ENCODE measurements around the gene HOXA11. TPM values are rescaled to one million over a fixed set of nuclear protein-coding genes. Genes with fewer than 3 reads are reported as not detected.

Gene HOXA11
- total RNA-seq, 1 experiment from 2014 or later, result 5.9 TPM

DNA sequence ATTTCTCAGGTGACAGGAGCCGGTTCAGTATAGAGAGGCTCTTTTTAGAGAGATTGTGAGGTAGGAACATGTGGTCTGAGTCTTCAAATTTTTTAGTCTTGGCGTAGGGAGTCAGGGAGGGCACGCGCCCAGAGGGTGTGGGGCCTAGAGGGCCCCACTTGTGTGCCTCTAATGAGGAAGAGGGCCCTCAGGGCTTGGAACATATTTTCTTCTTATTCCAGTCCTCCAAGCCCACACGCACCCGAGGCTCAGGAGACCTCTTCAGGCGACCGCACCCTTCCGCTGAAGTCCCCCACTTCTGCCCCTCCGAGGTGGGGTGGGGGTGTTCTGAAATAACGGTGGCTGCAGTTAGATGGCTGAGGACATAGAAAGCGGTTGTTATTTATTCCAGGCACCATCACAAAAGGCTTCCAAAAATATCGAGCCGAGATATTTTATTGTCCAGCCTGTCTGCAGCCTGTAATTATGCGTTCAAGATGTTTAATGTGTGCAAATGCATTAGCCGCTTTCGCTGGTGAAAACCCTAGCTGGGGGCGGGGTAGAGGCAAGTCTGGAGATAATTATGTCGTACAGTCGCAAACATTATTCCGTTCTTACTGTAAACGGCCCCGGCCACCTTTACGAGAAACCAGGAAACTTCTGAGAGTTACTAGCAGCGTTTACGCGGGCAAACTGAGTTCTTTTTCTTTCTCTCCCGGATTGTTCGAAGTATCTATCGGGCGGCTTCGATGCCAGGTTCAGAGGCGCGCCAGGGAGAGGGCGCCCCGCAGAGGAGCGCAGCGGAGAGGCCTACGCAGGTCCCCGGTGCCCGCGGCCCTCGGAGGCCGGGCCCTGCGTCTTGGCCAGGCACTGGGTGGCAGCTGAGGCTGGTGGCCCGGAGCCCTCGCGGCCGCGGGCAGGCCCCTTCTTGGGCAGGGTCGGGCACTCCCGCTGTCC lies 27.7 kb upstream of the HOXA11 start:
- Histone ChIP-seq H3K27ac (no peak overlapping the region), H3K36me3 (no peaks in the 10 kb centered on the region), H3K4me3 (no peak overlapping the region), H3K4me1 (replicated peaks) (no peaks in the 10 kb centered on the region), H3K9me3 (replicated peaks) (no peaks in the 10 kb centered on the region), H3K27me3 (replicated peaks) (no peaks in the 10 kb centered on the region)
- no peak for DNase-seq (ENCODE audit: low read depth in 1 of 2, low spot score in 2 of 2)

DNA sequence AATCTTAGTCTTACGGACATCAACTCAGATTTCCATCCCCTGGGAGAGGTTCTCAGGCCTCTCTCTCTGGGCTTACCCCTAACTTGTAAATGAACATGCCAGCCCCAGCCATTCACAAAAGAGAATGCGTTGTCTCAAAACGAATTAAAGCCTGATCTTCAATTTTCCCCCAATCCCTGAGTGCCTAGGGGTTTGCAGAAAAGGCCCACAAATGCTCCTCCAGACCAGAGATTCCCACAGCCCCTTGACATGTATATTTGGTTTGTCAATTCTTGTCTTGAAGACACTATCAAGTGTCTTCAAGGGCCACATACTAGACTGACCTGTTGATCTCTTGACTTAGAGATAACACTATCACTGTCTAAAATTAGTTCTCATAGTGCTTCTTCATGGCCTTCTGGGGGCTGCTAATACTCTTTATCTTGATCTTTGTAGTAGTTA lies 26.8 kb upstream of the HOXA11 start:
- Histone ChIP-seq H3K27ac (no peak overlapping the region), H3K9me3 (replicated peaks) (no peaks in the 10 kb centered on the region), H3K4me3 (no peak overlapping the region), H3K27me3 (replicated peaks) (no peaks in the 10 kb centered on the region), H3K4me1 (replicated peaks) (no peaks in the 10 kb centered on the region), H3K36me3 (no peaks in the 10 kb centered on the region)
- DNase-seq (ENCODE audit: low read depth in 1 of 2, low spot score in 2 of 2), result no peak

DNA sequence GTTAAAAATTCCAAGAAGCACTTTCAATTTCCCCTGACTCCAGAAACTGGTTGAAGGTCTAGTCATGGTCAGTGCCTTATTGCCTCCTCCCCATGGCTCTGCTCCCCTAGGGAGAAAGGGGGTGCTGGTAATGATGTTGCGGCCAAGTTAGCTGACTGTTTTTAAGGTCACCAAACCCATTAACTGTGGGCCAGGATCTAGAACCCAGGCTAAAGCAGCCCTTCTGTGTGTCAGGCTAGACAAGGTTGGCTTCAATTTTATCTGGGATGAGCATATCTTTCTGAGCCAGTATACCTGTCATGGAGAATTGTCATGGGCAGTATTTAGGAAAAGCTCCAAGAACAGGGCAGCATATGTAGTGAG lies 26.0 kb upstream of the HOXA11 start:
- no peak for DNase-seq (ENCODE audit: low read depth in 1 of 2, low spot score in 2 of 2)
- H3K27ac ChIP-seq, result no peak overlapping the region
- H3K9me3 ChIP-seq (replicated peaks), result no peaks in the 10 kb centered on the region
- H3K27me3 ChIP-seq (replicated peaks), result no peaks in the 10 kb centered on the region
- no peaks in the 10 kb centered on the region for H3K4me1 ChIP-seq (replicated peaks)
- no peaks in the 10 kb centered on the region for H3K36me3 ChIP-seq
- H3K4me3 ChIP-seq, result no peak overlapping the region

DNA sequence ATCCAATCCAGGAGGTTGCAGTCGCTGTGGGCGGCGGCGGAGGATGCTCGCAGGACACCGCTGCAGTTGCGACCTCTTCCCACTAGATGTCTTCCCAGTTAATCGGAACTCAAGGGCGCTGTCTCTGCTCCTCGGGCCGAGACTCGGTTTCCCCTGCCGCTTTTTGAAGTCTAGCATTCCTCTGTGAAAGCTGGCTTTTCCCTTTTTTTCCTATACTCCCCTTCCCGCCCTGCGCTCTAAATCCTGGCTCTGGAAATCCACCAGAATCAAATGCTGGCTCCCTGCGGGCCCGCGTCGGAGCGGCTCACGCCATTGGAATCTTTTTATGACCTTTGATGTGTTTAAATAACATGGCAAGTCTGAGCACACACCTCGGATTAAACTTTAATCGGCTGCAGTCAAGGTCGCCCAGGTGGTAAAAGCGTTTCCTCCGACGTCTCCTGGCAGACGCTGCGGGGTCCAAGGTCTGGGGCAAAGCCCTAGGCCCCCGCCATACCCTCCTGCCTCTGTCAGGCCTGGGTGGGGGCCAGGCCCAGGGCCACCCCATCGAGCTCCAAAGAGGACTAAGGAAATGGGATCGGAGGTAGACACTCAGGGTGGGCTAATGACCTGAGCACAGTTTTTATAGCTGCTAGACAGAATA lies 25.5 kb upstream of the HOXA11 start:
- no peak overlapping the region for H3K27ac ChIP-seq
- H3K36me3 ChIP-seq, result no peaks in the 10 kb centered on the region
- H3K9me3 ChIP-seq (replicated peaks), result no peaks in the 10 kb centered on the region
- H3K4me3 ChIP-seq, result no peak overlapping the region
- no peaks in the 10 kb centered on the region; the same call in 1 of the 2 replicates for H3K4me1 ChIP-seq (replicated peaks)
- no peaks in the 10 kb centered on the region for H3K27me3 ChIP-seq (replicated peaks)
- no peak for DNase-seq (ENCODE audit: low read depth in 1 of 2, low spot score in 2 of 2)

DNA sequence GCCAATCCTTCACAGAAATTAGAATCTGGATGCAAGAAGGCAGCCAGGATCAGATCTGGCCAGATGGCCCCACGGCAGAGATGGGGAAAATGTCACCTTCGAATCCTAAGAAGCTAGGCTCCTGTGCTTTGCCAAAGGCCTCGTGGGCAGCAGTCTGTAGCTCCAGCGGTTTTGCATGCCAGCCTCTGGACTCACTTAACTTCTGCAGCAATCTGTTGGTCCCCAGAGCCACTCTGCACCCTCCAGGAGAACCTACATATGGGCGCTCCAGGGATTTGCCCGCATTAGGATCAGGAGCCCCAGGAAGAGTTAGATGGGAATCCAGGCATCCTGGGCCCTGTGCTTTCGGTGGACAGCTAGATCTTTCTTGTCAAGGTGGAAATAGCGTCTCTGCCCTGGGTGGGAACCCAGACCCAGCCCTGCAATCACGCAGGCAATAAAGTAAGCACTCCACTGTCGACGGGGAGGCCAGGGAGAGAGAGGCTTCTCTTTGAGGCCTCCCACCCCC lies 25.0 kb upstream of the HOXA11 start:
- H3K27me3 ChIP-seq (replicated peaks), result no peaks in the 10 kb centered on the region
- H3K27ac ChIP-seq, result no peak overlapping the region
- peaks cover 6% of the 10 kb centered on the region for H3K4me1 ChIP-seq (replicated peaks)
- H3K4me3 ChIP-seq, result no peak overlapping the region
- H3K9me3 ChIP-seq (replicated peaks), result no peaks in the 10 kb centered on the region
- DNase-seq (ENCODE audit: low read depth in 1 of 2, low spot score in 2 of 2), result no peak
- no peaks in the 10 kb centered on the region for H3K36me3 ChIP-seq

DNA sequence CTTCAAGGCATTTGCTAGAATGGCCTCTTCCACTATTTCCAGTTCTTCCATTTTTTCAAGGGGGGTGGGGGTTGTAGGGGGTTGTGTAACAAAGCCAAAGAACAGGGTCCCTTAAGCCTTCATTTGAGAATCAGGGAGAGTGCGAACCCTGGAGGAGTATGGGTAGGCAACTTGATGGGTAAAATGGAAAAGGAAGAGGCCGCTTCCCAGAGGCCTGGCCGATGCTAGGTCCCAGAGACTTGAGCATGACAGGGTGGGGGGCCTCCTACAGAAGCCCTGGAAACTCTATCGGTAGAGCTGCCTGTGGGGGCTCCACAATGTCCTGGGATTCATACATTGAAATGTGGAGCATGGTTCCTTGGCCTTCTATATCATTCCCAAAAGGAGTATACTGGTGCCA lies 24.0 kb upstream of the HOXA11 start:
- Histone ChIP-seq H3K36me3 (no peaks in the 10 kb centered on the region), H3K27ac (no peak overlapping the region), H3K27me3 (replicated peaks) (0 out of 2 replicates have a peak, but pooled peaks cover 3% of the 10 kb centered on the region), H3K4me3 (no peak overlapping the region), H3K9me3 (replicated peaks) (no peaks in the 10 kb centered on the region), H3K4me1 (replicated peaks) (peaks cover 11% of the 10 kb centered on the region)
- DNase-seq (ENCODE audit: low read depth in 1 of 2, low spot score in 2 of 2), result no peak

DNA sequence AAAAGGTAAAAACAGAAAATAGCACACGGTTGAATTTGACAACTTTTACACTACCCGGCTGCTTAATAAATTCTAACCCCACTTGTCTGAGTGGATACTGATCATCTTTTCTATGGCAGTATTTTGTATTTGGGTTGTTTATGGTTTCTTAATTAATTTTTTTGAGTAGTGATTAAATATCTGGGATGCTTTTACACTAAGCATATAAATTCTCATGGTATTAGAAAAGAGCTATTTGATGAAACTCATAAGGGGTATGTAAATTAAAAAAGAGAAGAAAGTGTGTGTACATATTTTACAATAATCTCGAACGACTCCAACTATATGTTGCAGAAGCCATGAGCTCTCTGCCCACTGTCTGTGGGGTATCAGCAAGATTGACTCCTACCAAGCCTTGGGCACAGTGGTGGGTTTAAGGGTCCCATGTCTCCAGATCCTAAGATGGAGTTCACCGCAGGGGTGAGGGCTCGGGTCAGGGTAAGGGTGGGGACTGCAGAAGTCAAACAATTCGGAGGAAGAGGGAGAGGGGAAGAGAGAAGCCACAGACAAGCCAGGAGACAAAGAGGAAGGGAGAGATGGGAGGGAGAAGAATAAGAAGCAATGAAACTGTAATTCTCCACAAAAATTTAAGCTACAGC lies 22.4 kb upstream of the HOXA11 start:
- Histone ChIP-seq H3K36me3 (no peaks in the 10 kb centered on the region), H3K4me3 (no peak overlapping the region), H3K9me3 (replicated peaks) (no peaks in the 10 kb centered on the region), H3K27me3 (replicated peaks) (0 out of 2 replicates have a peak, but pooled peaks cover 3% of the 10 kb centered on the region), H3K4me1 (replicated peaks) (peaks cover 11% of the 10 kb centered on the region), H3K27ac (no peak overlapping the region)
- DNase-seq (ENCODE audit: low read depth in 1 of 2, low spot score in 2 of 2), result no peak

DNA sequence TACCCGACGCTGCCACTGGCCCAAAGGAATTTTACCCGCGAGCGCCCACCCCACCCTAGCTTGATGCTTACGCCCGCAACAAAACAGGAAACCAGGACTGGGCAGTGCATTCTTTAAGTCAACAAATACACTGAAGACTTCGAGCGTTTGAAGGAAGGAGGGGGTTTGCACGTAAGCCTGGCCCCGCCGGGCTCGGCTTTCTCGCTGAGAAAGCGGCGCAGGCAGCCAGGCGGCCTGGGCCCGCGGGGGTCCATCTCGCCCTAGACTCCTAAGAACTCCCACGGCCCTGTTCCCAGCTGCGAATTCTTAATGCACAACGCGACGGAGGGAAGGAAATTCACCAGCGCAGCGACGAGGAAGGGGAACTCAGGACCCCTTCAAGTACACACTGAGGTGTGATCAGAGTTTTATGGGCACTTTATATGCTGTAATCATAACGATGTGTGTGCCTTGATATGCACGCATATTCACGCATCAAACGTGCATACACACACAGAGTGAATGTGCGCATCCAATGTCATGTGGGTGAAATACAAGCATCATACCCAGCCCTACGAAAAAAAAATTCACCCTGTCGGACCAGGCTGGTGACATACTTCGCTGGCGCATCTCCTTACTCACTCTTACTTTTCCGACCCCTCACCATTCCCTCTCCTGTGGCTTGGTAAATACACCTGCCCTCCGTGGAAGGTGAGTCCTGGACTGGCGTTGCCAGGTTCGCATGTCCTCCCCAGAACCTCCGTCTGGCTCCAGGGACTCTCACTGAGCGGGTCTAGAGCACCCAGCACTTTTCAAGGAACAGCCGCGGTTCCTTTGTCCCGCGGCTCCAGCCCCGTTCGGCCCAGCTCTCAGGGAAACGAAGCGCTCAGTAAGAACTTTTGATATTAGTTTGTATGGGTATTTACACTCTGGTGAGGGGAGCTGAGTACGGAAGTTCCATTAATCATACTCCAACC lies 20.6 kb upstream of the HOXA11 start:
- Histone ChIP-seq H3K27me3 (replicated peaks) (0 out of 2 replicates have a peak, but pooled peaks cover 3% of the 10 kb centered on the region), H3K4me3 (peak overlapping the region; percentile 11; the same call in 1 of the 2 replicates), H3K36me3 (no peaks in the 10 kb centered on the region)

DNA sequence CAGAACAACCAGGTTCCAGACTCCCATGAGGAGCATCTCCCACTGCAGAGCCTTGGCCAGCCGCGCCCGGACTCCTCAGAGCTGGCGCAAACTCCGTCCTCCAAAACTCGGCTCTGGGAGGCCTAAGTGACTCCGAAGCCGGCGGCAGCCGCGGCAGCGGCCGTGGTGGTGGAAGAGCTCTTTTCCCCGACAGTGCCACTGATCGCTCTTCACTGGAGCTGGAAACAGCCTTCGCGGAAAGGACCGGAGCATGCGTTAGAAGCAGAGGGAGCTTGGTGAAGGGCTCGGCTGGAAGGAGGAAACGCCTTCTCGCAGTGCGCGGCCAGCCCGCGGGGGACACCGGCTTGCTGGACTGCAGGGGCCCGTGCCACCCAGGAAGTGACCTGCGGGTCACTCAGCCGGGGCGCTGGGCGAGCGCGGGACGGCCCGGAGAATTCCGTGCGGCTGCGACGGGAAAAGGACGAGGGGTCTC lies 19.9 kb upstream of the HOXA11 start:
- no peak overlapping the region for H3K27ac ChIP-seq
- H3K27me3 ChIP-seq (replicated peaks), result 0 out of 2 replicates have a peak, but pooled peaks cover 3% of the 10 kb centered on the region
- peaks cover 26% of the 10 kb centered on the region for H3K4me1 ChIP-seq (replicated peaks)
- peak in 1 of 2 experiments; percentile 44 for DNase-seq (ENCODE audit: low read depth in 1 of 2, low spot score in 2 of 2)
- peak overlapping the region; percentile 11; the same call in 1 of the 2 replicates for H3K4me3 ChIP-seq
- no peaks in the 10 kb centered on the region for H3K36me3 ChIP-seq
- no peaks in the 10 kb centered on the region for H3K9me3 ChIP-seq (replicated peaks)

More for the DNA sequence above, 20.6 kb upstream of the HOXA11 start:
- H3K9me3 ChIP-seq (replicated peaks), result no peaks in the 10 kb centered on the region
- DNase-seq (ENCODE audit: low read depth in 1 of 2, low spot score in 2 of 2), result no peak
- peaks cover 21% of the 10 kb centered on the region for H3K4me1 ChIP-seq (replicated peaks)
- no peak overlapping the region for H3K27ac ChIP-seq

DNA sequence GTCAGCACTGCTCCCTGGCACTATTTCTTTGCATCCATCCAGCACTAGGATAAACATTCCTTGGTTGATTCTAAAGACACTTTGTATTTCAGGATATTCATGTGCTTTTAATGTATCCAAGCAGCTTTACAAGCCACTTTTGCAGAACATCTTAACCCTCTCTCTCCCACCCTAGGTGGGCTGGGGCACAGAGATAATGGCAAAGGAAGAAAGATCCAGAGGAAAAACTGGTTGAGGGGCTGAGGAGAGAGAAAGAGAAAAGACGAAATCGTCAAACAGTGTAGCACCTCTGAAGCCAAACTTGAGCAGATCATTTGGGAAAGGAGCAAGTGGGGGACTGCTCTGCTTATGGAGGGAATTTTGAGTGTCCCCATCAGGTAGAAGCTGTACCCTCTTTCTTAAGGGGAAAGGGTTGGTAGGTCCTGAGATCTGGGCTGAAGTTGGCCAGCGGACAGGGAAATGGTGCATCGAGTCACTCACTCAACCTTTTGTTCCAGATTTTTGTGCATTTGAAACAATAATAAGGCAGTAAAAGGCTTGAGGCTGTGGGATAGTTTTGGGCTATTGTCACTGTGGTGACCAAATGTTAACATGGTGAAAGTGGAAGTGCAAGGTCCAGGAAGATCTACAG lies 19.0 kb upstream of the HOXA11 start:
- 0 out of 2 replicates have a peak, but pooled peaks cover 3% of the 10 kb centered on the region for H3K27me3 ChIP-seq (replicated peaks)
- H3K4me3 ChIP-seq, result no peak overlapping the region
- H3K36me3 ChIP-seq, result 0 out of 2 replicates have a peak, but pooled peaks cover 2% of the 10 kb centered on the region
- H3K4me1 ChIP-seq (replicated peaks), result peaks cover 30% of the 10 kb centered on the region
- no peaks in the 10 kb centered on the region for H3K9me3 ChIP-seq (replicated peaks)
- DNase-seq (ENCODE audit: low read depth in 1 of 2, low spot score in 2 of 2), result peak in 1 of 2 experiments; percentile 12
- no peak overlapping the region for H3K27ac ChIP-seq

DNA sequence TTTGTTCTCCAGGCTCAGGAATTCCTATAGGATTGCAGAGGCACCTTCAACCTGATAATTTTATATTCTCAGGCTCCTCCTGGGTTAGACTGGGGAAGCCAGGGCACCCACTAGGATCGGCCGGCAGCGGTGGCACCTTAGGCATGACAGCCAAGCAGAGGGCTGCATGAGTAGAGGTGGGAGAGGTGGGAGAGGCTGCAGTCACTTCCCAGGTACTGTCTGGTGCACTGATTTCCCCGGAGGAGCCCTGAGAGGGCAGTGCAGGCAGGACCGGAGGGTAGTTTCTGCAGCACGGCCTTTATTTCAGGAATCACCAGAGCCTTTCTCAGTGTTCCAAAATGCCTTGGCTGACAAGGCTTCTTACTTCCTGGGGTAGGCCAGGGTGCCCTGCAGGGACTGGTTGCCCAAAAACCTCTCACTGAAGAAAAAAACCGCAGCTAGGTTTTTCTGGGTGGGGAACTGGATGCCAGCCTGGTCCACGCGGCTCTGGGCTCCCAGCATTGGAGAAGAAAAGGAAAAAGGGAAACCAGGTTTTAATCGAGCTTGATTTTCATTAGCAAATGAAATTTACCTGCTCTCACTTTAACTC lies 18.4 kb upstream of the HOXA11 start:
- H3K9me3 ChIP-seq (replicated peaks), result no peaks in the 10 kb centered on the region
- H3K4me1 ChIP-seq (replicated peaks), result peaks cover 32% of the 10 kb centered on the region
- H3K36me3 ChIP-seq, result 0 out of 2 replicates have a peak, but pooled peaks cover 4% of the 10 kb centered on the region
- peak in 1 of 2 experiments; percentile 38 for DNase-seq (ENCODE audit: low read depth in 1 of 2, low spot score in 2 of 2)
- H3K27me3 ChIP-seq (replicated peaks), result 0 out of 2 replicates have a peak, but pooled peaks cover 3% of the 10 kb centered on the region
- H3K27ac ChIP-seq, result no peak overlapping the region
- H3K4me3 ChIP-seq, result no peak overlapping the region

DNA sequence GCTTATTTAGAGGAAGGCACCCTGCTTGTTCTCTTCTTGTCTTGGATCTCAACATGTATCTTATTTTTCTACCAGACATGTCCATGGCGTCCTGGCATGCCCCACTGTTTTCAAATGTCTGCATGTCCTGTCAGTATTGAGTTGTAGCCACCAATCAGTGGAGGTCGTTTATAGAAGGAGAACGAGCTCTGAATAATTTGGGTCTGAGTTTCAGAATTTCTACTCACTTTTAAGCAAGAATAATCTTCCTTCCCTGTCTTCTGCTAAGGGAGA lies 17.8 kb upstream of the HOXA11 start:
- Histone ChIP-seq H3K27me3 (replicated peaks) (0 out of 2 replicates have a peak, but pooled peaks cover 3% of the 10 kb centered on the region), H3K4me1 (replicated peaks) (peaks cover 32% of the 10 kb centered on the region), H3K36me3 (0 out of 2 replicates have a peak, but pooled peaks cover 4% of the 10 kb centered on the region), H3K9me3 (replicated peaks) (no peaks in the 10 kb centered on the region), H3K4me3 (no peak overlapping the region), H3K27ac (no peak overlapping the region)
- peak in 1 of 2 experiments; percentile 6 for DNase-seq (ENCODE audit: low read depth in 1 of 2, low spot score in 2 of 2)

Measured in SJSA1 (cell line).